Measurements from ENCODE around the gene PPDPF. TPM values are rescaled to one million over a fixed set of nuclear protein-coding genes. Genes with fewer than 3 reads are reported as not detected.

PPDPF gene
- total RNA-seq, 1 donor from 2014 or later = 355 TPM

DNA sequence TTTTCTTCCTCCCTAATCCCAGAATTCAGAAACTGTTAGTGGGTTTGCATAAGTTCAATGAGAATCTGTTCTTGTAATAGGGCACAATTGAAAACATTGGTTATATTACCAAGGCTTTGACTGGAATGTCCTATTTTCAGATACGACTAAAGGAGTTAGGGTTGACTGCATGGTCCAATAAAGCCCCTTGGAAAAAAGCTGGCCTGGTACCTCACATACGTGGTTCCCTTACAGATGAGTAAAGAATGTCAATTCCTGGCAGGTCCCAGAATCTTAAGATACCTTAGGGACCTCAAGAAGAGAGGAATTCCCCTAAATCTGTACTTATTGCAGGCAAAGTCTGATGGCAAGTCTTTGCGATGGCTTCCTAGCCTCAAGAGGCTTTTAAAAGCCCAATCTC, 4.6 kb downstream of the PPDPF start:
- ATAC-seq = no peak
- no peak overlapping the region for H3K27ac ChIP-seq

DNA sequence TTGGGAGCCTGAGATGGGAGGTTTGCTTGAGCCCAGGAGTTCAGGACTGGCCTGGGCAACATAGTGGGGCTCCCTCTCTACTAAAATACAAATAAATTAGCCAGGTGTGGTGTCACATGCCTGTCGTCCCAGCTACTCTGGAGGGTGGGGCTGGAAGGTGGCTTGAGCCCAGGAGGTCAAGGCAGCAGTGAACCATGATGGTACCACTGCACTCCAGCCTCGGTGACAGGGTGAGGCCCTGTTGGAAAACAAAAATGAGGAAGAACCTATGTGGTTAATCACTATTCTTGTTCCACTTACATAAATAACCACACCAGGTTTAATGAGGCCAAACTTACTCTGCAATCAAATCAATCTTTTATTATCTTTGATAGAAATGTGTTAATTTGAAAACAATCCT, 5.4 kb downstream of the PPDPF start:
- Histone ChIP-seq H3K27me3 (no peaks in the 10 kb centered on the region), H3K36me3 (peaks cover 18% of the 10 kb centered on the region), H3K4me3 (no peak overlapping the region), H3K27ac (no peak overlapping the region), H3K9me3 (no peaks in the 10 kb centered on the region), H3K4me1 (peaks cover 16% of the 10 kb centered on the region)
- intact Hi-C loops (cut with DNase I) = no loop called here
- DNase-seq = no peak
- ATAC-seq = no peak
- TF ChIP-seq, protein P1, sequence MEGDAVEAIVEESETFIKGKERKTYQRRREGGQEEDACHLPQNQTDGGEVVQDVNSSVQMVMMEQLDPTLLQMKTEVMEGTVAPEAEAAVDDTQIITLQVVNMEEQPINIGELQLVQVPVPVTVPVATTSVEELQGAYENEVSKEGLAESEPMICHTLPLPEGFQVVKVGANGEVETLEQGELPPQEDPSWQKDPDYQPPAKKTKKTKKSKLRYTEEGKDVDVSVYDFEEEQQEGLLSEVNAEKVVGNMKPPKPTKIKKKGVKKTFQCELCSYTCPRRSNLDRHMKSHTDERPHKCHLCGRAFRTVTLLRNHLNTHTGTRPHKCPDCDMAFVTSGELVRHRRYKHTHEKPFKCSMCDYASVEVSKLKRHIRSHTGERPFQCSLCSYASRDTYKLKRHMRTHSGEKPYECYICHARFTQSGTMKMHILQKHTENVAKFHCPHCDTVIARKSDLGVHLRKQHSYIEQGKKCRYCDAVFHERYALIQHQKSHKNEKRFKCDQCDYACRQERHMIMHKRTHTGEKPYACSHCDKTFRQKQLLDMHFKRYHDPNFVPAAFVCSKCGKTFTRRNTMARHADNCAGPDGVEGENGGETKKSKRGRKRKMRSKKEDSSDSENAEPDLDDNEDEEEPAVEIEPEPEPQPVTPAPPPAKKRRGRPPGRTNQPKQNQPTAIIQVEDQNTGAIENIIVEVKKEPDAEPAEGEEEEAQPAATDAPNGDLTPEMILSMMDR (IDR thresholded peaks at IDR 0.05) = no peak

More for the DNA sequence above, 4.6 kb downstream of the PPDPF start:
- Histone ChIP-seq H3K9me3 (no peaks in the 10 kb centered on the region), H3K27me3 (no peaks in the 10 kb centered on the region), H3K4me1 (peaks cover 16% of the 10 kb centered on the region), H3K36me3 (peaks cover 18% of the 10 kb centered on the region), H3K4me3 (no peak overlapping the region)
- no peak for DNase-seq
- intact Hi-C loops (cut with DNase I) = no loop called here
- TF ChIP-seq, protein P1 (IDR thresholded peaks at IDR 0.05) = no peak

- Histone ChIP-seq H3K4me1 (peaks cover 8% of the 10 kb centered on the region), H3K9me3 (no peaks in the 10 kb centered on the region), H3K27me3 (no peaks in the 10 kb centered on the region), H3K27ac (no peak overlapping the region), H3K4me3 (no peak overlapping the region), H3K36me3 (peaks cover 16% of the 10 kb centered on the region)
- TF ChIP-seq, protein P1 (IDR thresholded peaks at IDR 0.05) = no peak
- intact Hi-C loops (cut with DNase I) = no loop called here
- no peak for ATAC-seq
- DNase-seq = no peak
These were observed 6.6 kb downstream of the PPDPF start for GRCh38 chr20:63527184-63527583.

- TF ChIP-seq, protein P1 (IDR thresholded peaks at IDR 0.05) = no peak
- intact Hi-C loops (cut with DNase I) = no loop called here
- Histone ChIP-seq H3K9me3 (no peaks in the 10 kb centered on the region), H3K4me1 (no peaks in the 10 kb centered on the region), H3K36me3 (no peaks in the 10 kb centered on the region), H3K27me3 (no peaks in the 10 kb centered on the region), H3K27ac (no peak overlapping the region), H3K4me3 (no peak overlapping the region)
- ATAC-seq = no peak
- DNase-seq = no peak
These were observed 8.8 kb downstream of the PPDPF start for GRCh38 chr20:63529180-63529860.

- TF ChIP-seq, protein P1 (IDR thresholded peaks at IDR 0.05) = no peak
- ATAC-seq = no peak
- DNase-seq = no peak
- no peaks in the 10 kb centered on the region for H3K27me3 ChIP-seq
- no peak overlapping the region for H3K4me3 ChIP-seq
- intact Hi-C loops (cut with DNase I) = no loop called here
- no peaks in the 10 kb centered on the region for H3K9me3 ChIP-seq
- H3K4me1 ChIP-seq = no peaks in the 10 kb centered on the region
- H3K27ac ChIP-seq = no peak overlapping the region
- no peaks in the 10 kb centered on the region for H3K36me3 ChIP-seq
These were observed 9.6 kb downstream of the PPDPF start for GRCh38 chr20:63529861-63530787.
